Suppressor macrophage treated with lipopolysaccharide for 1 hour (primary cell): Measurements from ENCODE around the gene LINGO3.

Experiments
- DNase-seq, 3 donors: peaks; one replicate each; pipeline ENCODE4 v3.0.0-alpha.2; 2020 to 2022

The LINGO3 gene

GRCh38 chr19:2278459-2279158 is 29.3 kb downstream of the LINGO3 start:
- no peak for DNase-seq

GRCh38 chr19:2277138-2277537 is 30.8 kb downstream of the LINGO3 start:
- DNase-seq: no peak

GRCh38 chr19:2276429-2276986 is 31.4 kb downstream of the LINGO3 start:
- DNase-seq: no peak

GRCh38 chr19:2275588-2276428 is 32.1 kb downstream of the LINGO3 start:
- no peak for DNase-seq

- DNase-seq: peak; percentile 85 to 89 (median 87)
Measured at GRCh38 chr19:2274931-2275535, 32.9 kb downstream of the LINGO3 start.

GRCh38 chr19:2274185-2274711 is 33.7 kb downstream of the LINGO3 start:
- DNase-seq: no peak

GRCh38 chr19:2273356-2274184 is 34.4 kb downstream of the LINGO3 start:
- DNase-seq: peak; percentile 80 to 87 (median 84)

- peak; percentile 74 to 80 (median 74) for DNase-seq
Measured at GRCh38 chr19:2271234-2272103, 36.5 kb downstream of the LINGO3 start.

- peak; percentile 98 to 99 (median 98) for DNase-seq
Measured at GRCh38 chr19:2270423-2271233, 37.3 kb downstream of the LINGO3 start.

GRCh38 chr19:2270157-2270422 is 37.9 kb downstream of the LINGO3 start:
- DNase-seq: peak in 2 of 3 donors; percentile 33 to 60

- DNase-seq: peak; percentile 98
Measured at GRCh38 chr19:2269244-2270156, 38.5 kb downstream of the LINGO3 start.

- DNase-seq: no peak
Measured at GRCh38 chr19:2268861-2269243, 39.1 kb downstream of the LINGO3 start.

- no peak for DNase-seq
Measured at GRCh38 chr19:2268480-2268830, 39.5 kb downstream of the LINGO3 start.

- DNase-seq: peak; percentile 90 to 96 (median 93)
Measured at GRCh38 chr19:2266183-2266993, 41.6 kb downstream of the LINGO3 start.

GRCh38 chr19:2261438-2262172 is 46.3 kb downstream of the LINGO3 start:
- peak; percentile 57 to 80 (median 61) for DNase-seq

GRCh38 chr19:2260341-2260805 is 47.6 kb downstream of the LINGO3 start:
- DNase-seq: peak in 1 of 3 donors; percentile 41

- no peak for DNase-seq
Measured at GRCh38 chr19:2259336-2259735, 48.6 kb downstream of the LINGO3 start.
